ENCODE results near the gene COL8A2.

DNA sequence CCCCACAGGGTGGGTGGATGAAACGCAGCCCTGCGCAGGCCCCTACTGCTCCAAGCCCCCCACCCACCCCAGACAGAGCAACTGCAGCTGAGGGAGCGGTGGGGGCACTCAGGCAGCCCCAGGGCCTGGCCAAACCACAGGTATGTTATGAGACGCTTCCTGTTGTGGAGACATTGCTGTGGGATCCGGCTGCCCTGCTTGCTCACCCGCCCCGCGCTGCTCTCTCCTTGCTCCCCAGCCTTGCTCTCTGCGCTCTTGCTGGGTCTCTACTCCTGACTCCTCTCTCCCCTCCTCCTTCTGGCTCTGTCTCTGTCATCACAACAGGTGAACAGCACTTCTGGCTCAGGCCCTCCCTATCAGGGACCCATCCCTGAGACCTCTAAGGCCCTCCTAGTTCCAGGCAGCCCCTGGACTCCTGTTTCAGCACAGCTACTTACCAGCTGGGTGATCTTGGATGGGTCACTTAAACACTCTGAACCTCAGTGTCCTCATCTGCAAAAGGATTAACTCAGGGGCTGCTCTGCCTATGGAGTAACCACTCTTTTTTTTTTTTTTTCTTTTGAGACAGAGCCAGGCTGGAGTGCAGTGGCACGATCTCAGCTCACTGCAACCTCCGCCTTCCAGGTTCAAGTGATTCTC lies 15.9 kb downstream of the COL8A2 start:
- no peak for TF ChIP-seq TAF1 (IDR thresholded peaks at IDR 0.05; ENCODE audit: borderline replicate concordance, insufficient read depth, low read length)
- TF ChIP-seq REST (IDR thresholded peaks at IDR 0.05; ENCODE audit: insufficient read depth in 1 of 2, low read depth in 2 of 2, low read length in 2 of 2): no peak
- no peak for TF ChIP-seq POLR2AphosphoS5 (IDR thresholded peaks at IDR 0.05; ENCODE audit: low read depth, low read length)
- no peak for TF ChIP-seq SIN3A (IDR thresholded peaks at IDR 0.05; ENCODE audit: borderline replicate concordance, insufficient read depth, low read length)
- no peak for TF ChIP-seq FOXP2 (optimal IDR thresholded peaks at IDR 0.05; ENCODE audit: borderline replicate concordance, extremely low read depth, extremely low read length, insufficient read depth)
